HCT116 (cell line): Measurements from ENCODE around the gene ADARB2. TPM values are rescaled to one million over a fixed set of nuclear protein-coding genes. Genes with fewer than 3 reads are reported as not detected.

Source experiments
- ATAC-seq: fragments of 200-7000 bp; cut with Tn5 transposase; 2 replicates; pipeline ENCODE4 v1.9.1; 2020; ENCODE audit warnings: mild to moderate bottlenecking, moderate library complexity
- BruUV-seq: library from RNA; stranded (reverse); fragments of 400-500 nt; replicated peaks from 2 replicates; lab custom pipeline; 2021; lab: Mats Ljungman, UMichigan
- CTCF ChIA-PET: fragments of 300-600 bp; sonication (Branson Sonifier 250); formaldehyde crosslinking; loops from one replicate; lab custom pipeline; 2021; ENCODE audit warnings: antibody characterized with exemption; lab: Charles Lee
- POLR2A ChIA-PET: fragments of 300-600, 350-600 bp; sonication (Branson Sonifier 250); formaldehyde crosslinking; loops from one replicate; lab custom pipeline; 2021; ENCODE audit warnings: antibody characterized with exemption; lab: Charles Lee
- RAD21 ChIA-PET, 2 experiments: fragments of 300-600 bp; sonication (Branson Sonifier 250); formaldehyde crosslinking; loops; one replicate each; lab custom pipeline; 2023; ENCODE audit warnings: low total read pairs in 2 of 2; ENCODE audit not compliant: uncharacterized antibody in 2 of 2, unreplicated experiment in 2 of 2, low non-redundant PET in 1 of 2; lab: Charles Lee
- DNase-seq: peaks from one replicate; pipeline ENCODE4 v3.0.0-alpha.2; 2010; ENCODE audit warnings: low read depth, low spot score
- H2AFZ ChIP-seq: fragments of 200-600 bp; shearing (Covaris generic), sonication (generic); 2 replicates; pipeline ENCODE4 v1.6.1; 2017; ENCODE audit warnings: low read depth, mixed run types, mixed read lengths, antibody characterized with exemption, low read length; ENCODE audit not compliant: poor library complexity, severe bottlenecking
- H3K27ac ChIP-seq: 2 replicates; pipeline ENCODE4 v1.5.1; 2012; ENCODE audit warnings: low read depth, low read length
- H3K27me3 ChIP-seq: fragments of 200-600 bp; sonication (generic); 2 replicates; pipeline ENCODE4 v1.6.1; 2016; ENCODE audit warnings: mixed run types, low read length, mixed read lengths; ENCODE audit not compliant: insufficient read depth
- H3K36me3 ChIP-seq, 2 experiments: fragments of 200-500 bp in 1 of 2; fragments of 200-600 bp in 1 of 2; sonication (Bioruptor generic) in 1 of 2; sonication (generic) in 1 of 2; 2 replicates each; pipeline versions ENCODE4 v1.5.1 to v1.6.1; 2014 to 2016; ENCODE audit warnings: low read length in 2 of 2, inconsistent platforms in 1 of 2, mixed read lengths in 1 of 2, mixed run types in 1 of 2; ENCODE audit not compliant: insufficient read depth in 2 of 2, control insufficient read depth in 1 of 2
- H3K4me1 ChIP-seq, 2 experiments: fragments of 200-600 bp in 1 of 2; sonication (generic) in 1 of 2; 2 replicates each; pipeline versions ENCODE4 v1.5.1 to v1.6.1; 2012 to 2017; ENCODE audit warnings: low read length in 2 of 2, inconsistent platforms in 1 of 2, mild to moderate bottlenecking in 1 of 2, mixed read lengths in 1 of 2, mixed run types in 1 of 2, moderate library complexity in 1 of 2; ENCODE audit not compliant: insufficient read depth in 2 of 2, control insufficient read depth in 1 of 2
- H3K4me2 ChIP-seq: fragments of 200-600 bp; sonication (generic); 2 replicates; pipeline ENCODE4 v1.6.1; 2017; ENCODE audit warnings: mixed run types, low read length, mixed read lengths
- H3K4me3 ChIP-seq, 2 experiments: fragments of 200-600 bp in 1 of 2; sonication (generic) in 1 of 2; replicated peaks in 1 of 2; 2 replicates each; pipeline ENCODE4 v1.5.1; 2011 to 2016; ENCODE audit warnings: low read length in 2 of 2, control low read depth in 1 of 2, low read depth in 1 of 2, mild to moderate bottlenecking in 1 of 2, mixed read lengths in 1 of 2, mixed run types in 1 of 2
- H3K79me2 ChIP-seq: fragments of 200-600 bp; sonication (generic); 2 replicates; pipeline ENCODE4 v1.6.1; 2017; ENCODE audit warnings: mild to moderate bottlenecking, mixed run types, low read length, moderate library complexity, mixed read lengths; ENCODE audit not compliant: insufficient read depth
- H3K9ac ChIP-seq: fragments of 200-600 bp; sonication (generic); 2 replicates; pipeline ENCODE4 v1.6.1; 2016; ENCODE audit warnings: low read length, mixed read lengths
- H3K9me2 ChIP-seq: fragments of 200-600 bp; sonication (generic), shearing (Covaris generic); 2 replicates; pipeline ENCODE4 v1.6.1; 2017; ENCODE audit warnings: mixed run types, mild to moderate bottlenecking, moderate library complexity; ENCODE audit not compliant: insufficient read depth
- H3K9me3 ChIP-seq, 2 experiments: fragments of 200-500 bp in 1 of 2; fragments of 200-600 bp in 1 of 2; sonication (Bioruptor generic) in 1 of 2; sonication (generic) in 1 of 2; 2 replicates each; pipeline ENCODE4 v1.6.1; 2014 to 2017; ENCODE audit warnings: low read length in 2 of 2, mixed read lengths in 2 of 2, inconsistent platforms in 1 of 2, low read depth in 1 of 2, mild to moderate bottlenecking in 1 of 2, mixed run types in 1 of 2, moderate library complexity in 1 of 2; ENCODE audit not compliant: control insufficient read depth in 1 of 2, insufficient read depth in 1 of 2
- H4K20me1 ChIP-seq: fragments of 200-600 bp; sonication (generic), shearing (Covaris generic); 2 replicates; pipeline ENCODE4 v1.6.1; 2017; ENCODE audit warnings: mixed run types, mild to moderate bottlenecking, moderate library complexity; ENCODE audit not compliant: insufficient read depth
- CEBPB ChIP-seq: IDR thresholded peaks from 2 replicates; pipeline ENCODE4 v1.6.1; 2012; ENCODE audit warnings: low read depth
- ELF1 ChIP-seq: IDR thresholded peaks from 2 replicates; pipeline ENCODE4 v1.6.1; 2012; ENCODE audit warnings: low read depth, borderline replicate concordance
- EZH2 ChIP-seq: fragments of 200-600 bp; sonication (generic); IDR thresholded peaks from 2 replicates; pipeline ENCODE4 v1.6.1; 2017; ENCODE audit warnings: antibody characterized with exemption, mixed run types
- FOSL1 ChIP-seq: IDR thresholded peaks from 2 replicates; pipeline ENCODE4 v1.6.1; 2012; ENCODE audit warnings: low read depth
- JUND ChIP-seq: IDR thresholded peaks from 2 replicates; pipeline ENCODE4 v1.6.1; 2012
- YY1 ChIP-seq: IDR thresholded peaks from 2 replicates; pipeline ENCODE4 v1.6.1; 2011; ENCODE audit warnings: low read length, low read depth, moderate library complexity, mild to moderate bottlenecking; ENCODE audit not compliant: insufficient replicate concordance; ENCODE audit errors: extremely low read depth
- ZFX ChIP-seq: fragments of 450-650 bp; IDR thresholded peaks from 2 replicates; pipeline ENCODE4 v1.6.1; 2017
- intact Hi-C: fragments of 100-400 bp; cut with micrococcal nuclease; formaldehyde crosslinking; loops from 2 replicates; pipeline ENCODE4 v1.10.0; 2022
- total RNA-seq: library from RNA; stranded (reverse); gene quantifications from one replicate; pipeline ENCODE4 v1.2.1, GENCODE V29; 2021; ENCODE audit not compliant: unreplicated experiment
- TF ChIP-seq, protein P1 (sequence below): IDR thresholded peaks from 2 replicates; pipeline ENCODE4 v1.6.1; 2011; ENCODE audit warnings: mild to moderate bottlenecking, low read length, moderate library complexity; ENCODE audit not compliant: insufficient replicate concordance; ENCODE audit errors: extremely low read depth
- TF ChIP-seq, protein P2 (sequence below), 3 experiments: fragments of 200-600 bp in 1 of 3; sonication (generic) in 1 of 3; IDR thresholded peaks in 2 of 3; conservative IDR thresholded peaks in 1 of 3; 2 replicates each; pipeline ENCODE4 v1.5.1; 2012 to 2017; ENCODE audit warnings: low read depth in 2 of 3, low read length in 2 of 3, antibody characterized with exemption in 1 of 3, borderline replicate concordance in 1 of 3, control low read depth in 1 of 3, mild to moderate bottlenecking in 1 of 3, mixed read lengths in 1 of 3, mixed run types in 1 of 3, moderate library complexity in 1 of 3; ENCODE audit not compliant: insufficient read depth in 1 of 3
- TF ChIP-seq, protein P3 (sequence below): IDR thresholded peaks from 2 replicates; pipeline ENCODE4 v1.6.1; 2012; ENCODE audit warnings: low read depth

ADARB2 gene
- total RNA-seq, 1 experiment from 2014 or later = not detected

DNA sequence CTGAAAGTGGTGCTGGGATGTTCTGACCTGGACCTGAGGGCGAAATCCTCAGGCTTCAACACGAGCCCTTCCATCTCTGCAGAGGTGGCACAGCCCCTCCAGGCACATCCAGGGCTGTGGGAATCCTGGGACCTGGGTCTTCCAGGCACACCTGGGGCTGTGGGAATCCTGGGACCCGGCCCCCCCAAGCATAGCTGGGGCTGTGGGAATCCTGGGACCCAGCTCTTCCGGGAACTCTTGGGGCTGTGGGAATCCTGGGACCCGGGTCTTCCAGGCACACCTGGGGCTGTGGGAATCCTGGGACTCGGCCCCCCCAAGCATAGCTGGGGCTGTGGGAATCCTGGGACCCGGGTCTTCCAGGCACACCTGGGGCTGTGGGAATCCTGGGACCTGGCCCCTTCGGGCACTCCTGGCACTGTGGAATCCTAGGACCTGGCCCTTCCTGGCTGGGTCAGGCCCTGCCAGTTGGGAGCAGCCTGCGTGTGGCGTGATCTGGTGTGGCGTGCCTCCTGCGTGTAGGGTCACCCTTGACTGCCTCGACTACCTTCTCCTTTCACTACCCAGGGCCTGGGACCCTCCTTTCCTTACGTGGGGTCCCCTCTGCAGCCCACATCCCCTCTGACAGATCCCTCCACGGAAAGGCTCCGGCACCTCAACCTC, 557.1 kb downstream of the ADARB2 start:
- no peak for DNase-seq
- Histone ChIP-seq H3K36me3 (no peaks in the 10 kb centered on the region), H3K9ac (no peak overlapping the region), H3K4me1 (no peaks in the 10 kb centered on the region), H2AFZ (no peak overlapping the region), H3K4me3 (no peak overlapping the region), H3K9me3 (no peaks in the 10 kb centered on the region), H3K9me2 (no peaks in the 10 kb centered on the region), H4K20me1 (no peaks in the 10 kb centered on the region), H3K27me3 (peaks cover 27% of the 10 kb centered on the region), H3K27ac (no peak overlapping the region), H3K4me2 (no peak overlapping the region), H3K79me2 (no peaks in the 10 kb centered on the region)
- ATAC-seq = no peak
- POLR2A ChIA-PET = no interaction called here
- BruUV-seq = no TSS peak
- TF ChIP-seq JUND (no peak), CEBPB (no peak), FOSL1 (no peak), EZH2 (no peak), YY1 (no peak), ZFX (no peak), ELF1 (no peak)
- TF ChIP-seq, protein P1, sequence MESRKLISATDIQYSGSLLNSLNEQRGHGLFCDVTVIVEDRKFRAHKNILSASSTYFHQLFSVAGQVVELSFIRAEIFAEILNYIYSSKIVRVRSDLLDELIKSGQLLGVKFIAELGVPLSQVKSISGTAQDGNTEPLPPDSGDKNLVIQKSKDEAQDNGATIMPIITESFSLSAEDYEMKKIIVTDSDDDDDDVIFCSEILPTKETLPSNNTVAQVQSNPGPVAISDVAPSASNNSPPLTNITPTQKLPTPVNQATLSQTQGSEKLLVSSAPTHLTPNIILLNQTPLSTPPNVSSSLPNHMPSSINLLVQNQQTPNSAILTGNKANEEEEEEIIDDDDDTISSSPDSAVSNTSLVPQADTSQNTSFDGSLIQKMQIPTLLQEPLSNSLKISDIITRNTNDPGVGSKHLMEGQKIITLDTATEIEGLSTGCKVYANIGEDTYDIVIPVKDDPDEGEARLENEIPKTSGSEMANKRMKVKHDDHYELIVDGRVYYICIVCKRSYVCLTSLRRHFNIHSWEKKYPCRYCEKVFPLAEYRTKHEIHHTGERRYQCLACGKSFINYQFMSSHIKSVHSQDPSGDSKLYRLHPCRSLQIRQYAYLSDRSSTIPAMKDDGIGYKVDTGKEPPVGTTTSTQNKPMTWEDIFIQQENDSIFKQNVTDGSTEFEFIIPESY = no peak
- TF ChIP-seq, protein P2, sequence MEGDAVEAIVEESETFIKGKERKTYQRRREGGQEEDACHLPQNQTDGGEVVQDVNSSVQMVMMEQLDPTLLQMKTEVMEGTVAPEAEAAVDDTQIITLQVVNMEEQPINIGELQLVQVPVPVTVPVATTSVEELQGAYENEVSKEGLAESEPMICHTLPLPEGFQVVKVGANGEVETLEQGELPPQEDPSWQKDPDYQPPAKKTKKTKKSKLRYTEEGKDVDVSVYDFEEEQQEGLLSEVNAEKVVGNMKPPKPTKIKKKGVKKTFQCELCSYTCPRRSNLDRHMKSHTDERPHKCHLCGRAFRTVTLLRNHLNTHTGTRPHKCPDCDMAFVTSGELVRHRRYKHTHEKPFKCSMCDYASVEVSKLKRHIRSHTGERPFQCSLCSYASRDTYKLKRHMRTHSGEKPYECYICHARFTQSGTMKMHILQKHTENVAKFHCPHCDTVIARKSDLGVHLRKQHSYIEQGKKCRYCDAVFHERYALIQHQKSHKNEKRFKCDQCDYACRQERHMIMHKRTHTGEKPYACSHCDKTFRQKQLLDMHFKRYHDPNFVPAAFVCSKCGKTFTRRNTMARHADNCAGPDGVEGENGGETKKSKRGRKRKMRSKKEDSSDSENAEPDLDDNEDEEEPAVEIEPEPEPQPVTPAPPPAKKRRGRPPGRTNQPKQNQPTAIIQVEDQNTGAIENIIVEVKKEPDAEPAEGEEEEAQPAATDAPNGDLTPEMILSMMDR (IDR thresholded peaks at IDR 0.05 in 2 of 3, conservative IDR thresholded peaks at IDR 0.05 in 1 of 3; ENCODE audit: borderline replicate concordance in 1 of 3, insufficient read depth in 1 of 3, low read depth in 2 of 3, low read length in 2 of 3) = no peak
- TF ChIP-seq, protein P3, sequence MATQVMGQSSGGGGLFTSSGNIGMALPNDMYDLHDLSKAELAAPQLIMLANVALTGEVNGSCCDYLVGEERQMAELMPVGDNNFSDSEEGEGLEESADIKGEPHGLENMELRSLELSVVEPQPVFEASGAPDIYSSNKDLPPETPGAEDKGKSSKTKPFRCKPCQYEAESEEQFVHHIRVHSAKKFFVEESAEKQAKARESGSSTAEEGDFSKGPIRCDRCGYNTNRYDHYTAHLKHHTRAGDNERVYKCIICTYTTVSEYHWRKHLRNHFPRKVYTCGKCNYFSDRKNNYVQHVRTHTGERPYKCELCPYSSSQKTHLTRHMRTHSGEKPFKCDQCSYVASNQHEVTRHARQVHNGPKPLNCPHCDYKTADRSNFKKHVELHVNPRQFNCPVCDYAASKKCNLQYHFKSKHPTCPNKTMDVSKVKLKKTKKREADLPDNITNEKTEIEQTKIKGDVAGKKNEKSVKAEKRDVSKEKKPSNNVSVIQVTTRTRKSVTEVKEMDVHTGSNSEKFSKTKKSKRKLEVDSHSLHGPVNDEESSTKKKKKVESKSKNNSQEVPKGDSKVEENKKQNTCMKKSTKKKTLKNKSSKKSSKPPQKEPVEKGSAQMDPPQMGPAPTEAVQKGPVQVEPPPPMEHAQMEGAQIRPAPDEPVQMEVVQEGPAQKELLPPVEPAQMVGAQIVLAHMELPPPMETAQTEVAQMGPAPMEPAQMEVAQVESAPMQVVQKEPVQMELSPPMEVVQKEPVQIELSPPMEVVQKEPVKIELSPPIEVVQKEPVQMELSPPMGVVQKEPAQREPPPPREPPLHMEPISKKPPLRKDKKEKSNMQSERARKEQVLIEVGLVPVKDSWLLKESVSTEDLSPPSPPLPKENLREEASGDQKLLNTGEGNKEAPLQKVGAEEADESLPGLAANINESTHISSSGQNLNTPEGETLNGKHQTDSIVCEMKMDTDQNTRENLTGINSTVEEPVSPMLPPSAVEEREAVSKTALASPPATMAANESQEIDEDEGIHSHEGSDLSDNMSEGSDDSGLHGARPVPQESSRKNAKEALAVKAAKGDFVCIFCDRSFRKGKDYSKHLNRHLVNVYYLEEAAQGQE = no peak
- CTCF ChIA-PET = no interaction called here
- intact Hi-C loops = no loop called here
- RAD21 ChIA-PET = no interaction called here
